Activated T-helper 17 cell treated with anti-CD3 and anti-CD28 coated beads, Interleukin-2, amount 50 U/mL, for 72 hours (primary cell): ENCODE measurements around the gene VSIR. TPM values are rescaled to one million over a fixed set of nuclear protein-coding genes. Genes with fewer than 3 reads are reported as not detected.

Source experiments
- ATAC-seq: fragments of 150-1000 bp; cut with Tn5 transposase; replicated peaks from 2 replicates; pipeline ENCODE4 v1.10.0; 2021; ENCODE audit warnings: mild to moderate bottlenecking, moderate library complexity
- H3K27ac Mint-ChIP-seq: one replicate; pipeline ENCODE4 v1.8.0; 2022; ENCODE audit warnings: mixed read lengths
- H3K27me3 Mint-ChIP-seq: one replicate; pipeline ENCODE4 v1.8.0; 2022; ENCODE audit warnings: mixed read lengths
- H3K36me3 Mint-ChIP-seq: one replicate; pipeline ENCODE4 v1.8.0; 2022; ENCODE audit warnings: low read depth, mild to moderate bottlenecking, mixed read lengths
- H3K4me1 Mint-ChIP-seq: one replicate; pipeline ENCODE4 v1.8.0; 2022; ENCODE audit warnings: mixed read lengths
- H3K4me3 Mint-ChIP-seq: one replicate; pipeline ENCODE4 v1.8.0; 2022; ENCODE audit warnings: mild to moderate bottlenecking, mixed read lengths
- H3K9me3 Mint-ChIP-seq: one replicate; pipeline ENCODE4 v1.8.0; 2022; ENCODE audit warnings: mixed read lengths
- total RNA-seq, 2 donors: library from RNA; stranded (reverse); gene quantifications; one replicate each; pipeline ENCODE4 v1.2.3, GENCODE V29; 2022

Gene VSIR
- total RNA-seq, result 100 to 1,000 TPM in 1 of 2 donors, 10 to 100 TPM in 1; 27.9 to 125 TPM

- peak; percentile 58 for ATAC-seq
- H3K27me3 Mint-ChIP-seq, result no peaks in the 10 kb centered on the region
Observed at GRCh38 chr10:71773221-71773971, at the start of gene VSIR. TSS of gene VSIR (minus strand) at chr10:71773520. CDS start at chr10:71773439, 81 bp downstream.

DNA sequence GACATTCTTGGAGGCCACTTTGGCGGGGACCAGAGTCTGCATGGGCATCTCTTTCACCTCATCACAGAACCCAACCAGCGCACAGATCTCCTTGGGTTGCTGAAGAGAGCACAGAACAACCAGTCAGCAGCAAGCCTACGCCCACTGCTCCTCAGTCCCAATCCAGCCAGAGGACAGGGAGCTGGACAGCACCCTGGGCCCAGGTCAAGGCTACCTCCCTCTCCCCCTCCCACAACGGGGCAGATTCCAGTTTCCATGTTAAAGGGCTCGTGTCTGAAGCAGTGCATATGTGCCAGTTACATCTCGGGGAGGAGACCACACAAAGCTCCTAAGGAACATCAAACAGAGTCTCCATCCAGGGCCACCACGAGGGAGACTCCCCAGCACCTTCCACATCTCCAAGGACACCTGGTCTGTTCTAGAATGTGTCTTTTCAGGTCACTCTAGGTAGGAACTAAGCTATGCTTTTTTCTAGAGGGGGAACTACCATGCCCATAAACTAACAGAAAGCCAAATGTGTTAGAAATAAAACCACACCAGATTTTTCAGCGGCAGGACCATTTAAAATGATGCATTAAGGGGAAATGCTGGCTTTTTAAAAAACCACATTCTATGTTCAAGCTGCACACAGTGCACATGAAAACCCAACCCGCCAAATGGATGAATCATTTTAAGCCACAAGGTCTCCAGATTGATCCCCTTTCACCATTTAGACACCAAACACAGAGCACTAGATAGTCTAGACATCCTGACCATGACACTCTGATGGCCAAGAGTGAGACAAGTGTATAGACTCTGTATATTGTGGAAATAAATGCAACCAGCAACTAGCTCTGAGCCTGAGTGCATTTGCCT is 48.8 kb upstream of the VSIR start:
- Mint-ChIP-seq H3K27me3 (no peaks in the 10 kb centered on the region), H3K9me3 (no peaks in the 10 kb centered on the region), H3K4me3 (no peak overlapping the region), H3K4me1 (peaks cover 12% of the 10 kb centered on the region), H3K27ac (peak overlapping the region; percentile 46), H3K36me3 (peaks cover 99% of the 10 kb centered on the region)
- ATAC-seq, result peak; percentile 88

More at GRCh38 chr10:71773221-71773971, at the start of gene VSIR:
- Mint-ChIP-seq H3K4me1 (peaks cover 34% of the 10 kb centered on the region), H3K9me3 (no peaks in the 10 kb centered on the region), H3K4me3 (peak within 1 kb of the TSS; percentile 91), H3K27ac (peak within 1 kb of the TSS; percentile 94), H3K36me3 (peaks cover 57% of the 10 kb centered on the region)

DNA sequence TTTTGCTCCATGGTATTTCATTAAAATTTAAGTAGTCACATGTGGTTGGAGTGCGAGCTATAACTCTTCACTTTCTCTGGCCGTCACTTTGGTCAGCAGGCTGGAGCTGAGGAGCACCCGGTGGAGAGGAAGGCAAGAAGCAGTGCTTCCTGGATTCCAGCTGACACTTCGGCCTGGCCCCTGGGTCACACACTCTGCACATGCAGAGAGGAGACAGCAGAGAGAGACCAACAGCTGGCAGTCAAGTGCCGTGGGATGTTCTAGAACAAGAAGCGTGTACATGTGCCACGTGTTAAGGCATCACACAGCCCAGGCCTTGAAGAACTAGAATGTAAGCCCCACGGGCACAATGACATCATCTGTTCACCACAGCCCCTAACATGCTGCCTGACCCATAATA is 47.6 kb upstream of the VSIR start:
- H3K4me1 Mint-ChIP-seq, result peaks cover 12% of the 10 kb centered on the region
- H3K4me3 Mint-ChIP-seq, result no peak overlapping the region
- no peaks in the 10 kb centered on the region for H3K9me3 Mint-ChIP-seq
- H3K36me3 Mint-ChIP-seq, result peaks cover 99% of the 10 kb centered on the region
- peak overlapping the region; percentile 52 for H3K27ac Mint-ChIP-seq
- no peaks in the 10 kb centered on the region for H3K27me3 Mint-ChIP-seq
- ATAC-seq, result no peak

GRCh38 chr10:71819985-71820384 is 46.7 kb upstream of the VSIR start:
- Mint-ChIP-seq H3K4me3 (no peak overlapping the region), H3K36me3 (peaks cover 94% of the 10 kb centered on the region), H3K4me1 (peaks cover 12% of the 10 kb centered on the region), H3K9me3 (no peaks in the 10 kb centered on the region), H3K27me3 (no peaks in the 10 kb centered on the region), H3K27ac (no peak overlapping the region)
- ATAC-seq, result no peak

- Mint-ChIP-seq H3K4me1 (peaks cover 12% of the 10 kb centered on the region), H3K36me3 (peaks cover 92% of the 10 kb centered on the region), H3K27ac (no peak overlapping the region), H3K9me3 (no peaks in the 10 kb centered on the region), H3K4me3 (no peak overlapping the region), H3K27me3 (no peaks in the 10 kb centered on the region)
- ATAC-seq, result no peak
Observed at GRCh38 chr10:71819441-71819861, 46.1 kb upstream of the VSIR start.

DNA sequence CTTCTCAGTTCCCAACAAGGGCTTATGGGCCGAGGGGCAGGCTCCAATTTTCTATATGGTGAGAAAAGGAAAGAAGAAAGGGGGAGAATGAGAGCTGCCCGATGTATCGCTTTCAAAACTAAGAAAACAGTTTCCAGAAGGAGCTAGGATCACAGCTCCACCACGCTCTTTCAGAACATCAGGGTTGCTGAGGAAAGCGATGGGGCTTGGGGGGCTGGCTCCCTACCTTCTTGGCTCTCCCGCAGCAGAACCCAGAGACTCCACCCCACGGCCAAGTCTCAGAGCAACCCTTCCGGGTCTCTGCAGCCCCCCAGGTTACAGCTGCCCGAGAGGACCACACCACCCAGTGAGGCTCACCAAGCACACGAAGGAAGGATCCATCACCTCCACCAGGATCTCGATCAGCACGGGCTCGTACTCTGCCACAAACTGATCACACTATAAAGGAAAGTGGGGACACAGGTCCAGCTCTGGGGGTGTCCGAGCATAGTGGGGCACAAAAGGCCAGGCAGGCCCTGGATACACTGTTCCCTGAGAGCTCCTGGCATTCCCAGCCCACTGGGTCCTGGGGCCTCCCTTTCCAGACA is 45.4 kb upstream of the VSIR start:
- H3K27ac Mint-ChIP-seq, result no peak overlapping the region
- H3K4me3 Mint-ChIP-seq, result no peak overlapping the region
- H3K27me3 Mint-ChIP-seq, result no peaks in the 10 kb centered on the region
- H3K4me1 Mint-ChIP-seq, result peaks cover 12% of the 10 kb centered on the region
- peaks cover 89% of the 10 kb centered on the region for H3K36me3 Mint-ChIP-seq
- ATAC-seq, result no peak
- H3K9me3 Mint-ChIP-seq, result no peaks in the 10 kb centered on the region

DNA sequence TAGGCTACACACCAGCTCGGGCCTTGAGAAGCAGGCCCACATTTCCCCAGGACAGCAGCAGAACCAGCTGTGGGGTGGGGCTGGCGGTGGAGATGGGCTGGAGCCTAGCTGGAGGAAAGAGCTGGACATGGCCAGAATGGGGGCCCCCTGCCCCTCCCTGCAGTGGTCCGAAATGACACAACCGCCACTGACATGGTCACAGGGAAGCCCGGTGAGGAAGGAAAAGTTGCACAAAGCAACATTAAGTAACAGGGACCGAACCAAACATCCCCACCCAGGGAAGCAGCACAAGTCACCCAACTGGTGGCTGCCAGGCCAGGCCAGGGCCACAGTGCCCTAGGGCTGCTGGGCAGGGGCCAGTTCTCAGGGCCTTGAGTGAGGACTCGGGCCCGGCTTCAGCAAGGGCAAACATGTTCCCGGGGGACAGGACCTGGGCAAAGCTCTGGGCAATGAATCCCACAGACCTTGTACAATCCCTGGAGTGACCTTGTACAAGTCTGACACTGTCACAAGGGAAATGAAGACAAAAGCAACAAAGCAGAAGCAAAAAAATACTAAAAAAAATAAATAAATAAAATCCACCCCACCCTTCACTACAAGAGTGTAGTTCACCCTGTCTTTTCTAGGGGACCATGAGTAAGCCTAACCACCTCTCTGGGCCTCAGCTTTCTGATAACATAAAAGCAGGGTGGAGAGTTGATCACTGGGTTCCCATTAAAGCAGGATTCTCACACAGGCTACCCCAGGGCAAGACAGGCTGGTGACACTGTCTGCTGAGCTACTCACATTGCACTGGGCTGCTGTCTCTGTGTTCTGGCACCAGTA is 44.7 kb upstream of the VSIR start:
- no peak overlapping the region for H3K27ac Mint-ChIP-seq
- H3K36me3 Mint-ChIP-seq, result peaks cover 81% of the 10 kb centered on the region
- H3K9me3 Mint-ChIP-seq, result no peaks in the 10 kb centered on the region
- no peaks in the 10 kb centered on the region for H3K27me3 Mint-ChIP-seq
- peaks cover 12% of the 10 kb centered on the region for H3K4me1 Mint-ChIP-seq
- no peak for ATAC-seq
- H3K4me3 Mint-ChIP-seq, result no peak overlapping the region

- ATAC-seq, result no peak
- Mint-ChIP-seq H3K27ac (peak overlapping the region; percentile 59), H3K36me3 (peaks cover 72% of the 10 kb centered on the region), H3K9me3 (no peaks in the 10 kb centered on the region), H3K4me3 (no peak overlapping the region), H3K27me3 (no peaks in the 10 kb centered on the region), H3K4me1 (peaks cover 6% of the 10 kb centered on the region)
Observed at GRCh38 chr10:71816936-71817618, 43.8 kb upstream of the VSIR start.

GRCh38 chr10:71816421-71816851 is 43.1 kb upstream of the VSIR start:
- no peak for ATAC-seq
- H3K27me3 Mint-ChIP-seq, result no peaks in the 10 kb centered on the region
- H3K36me3 Mint-ChIP-seq, result peaks cover 66% of the 10 kb centered on the region
- H3K4me3 Mint-ChIP-seq, result no peak overlapping the region
- H3K9me3 Mint-ChIP-seq, result no peaks in the 10 kb centered on the region
- H3K4me1 Mint-ChIP-seq, result no peaks in the 10 kb centered on the region
- H3K27ac Mint-ChIP-seq, result peak overlapping the region; percentile 59

DNA sequence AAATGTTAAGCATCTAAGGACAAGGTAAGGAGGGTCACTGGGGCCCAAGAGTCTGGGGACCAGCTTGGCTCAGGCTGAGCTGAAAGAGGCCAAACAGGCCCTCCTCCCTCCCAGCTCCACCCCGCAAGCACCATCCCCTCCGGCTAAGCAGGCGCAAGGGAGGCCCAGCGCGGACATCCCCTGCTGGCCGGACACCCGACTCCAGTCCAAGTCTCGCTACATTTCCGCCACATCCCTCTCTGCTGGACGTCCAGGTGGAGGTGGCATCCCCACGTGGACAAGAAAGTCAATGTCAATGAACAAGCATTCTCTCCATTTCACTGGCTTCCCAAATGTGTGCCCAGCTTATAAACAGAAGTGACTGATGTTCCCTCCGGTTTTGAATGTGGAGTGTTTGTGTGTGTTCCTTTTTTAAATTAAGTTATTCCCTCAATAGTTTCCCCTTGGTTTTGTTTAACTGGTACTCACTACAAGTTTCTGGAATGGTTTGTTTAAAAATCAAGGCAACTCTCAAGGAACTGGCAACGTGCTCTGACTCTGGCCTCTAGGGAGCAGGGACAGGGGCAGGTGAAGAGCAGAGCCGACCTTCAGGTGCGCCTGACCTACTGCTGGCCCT is 42.3 kb upstream of the VSIR start:
- no peaks in the 10 kb centered on the region for H3K4me1 Mint-ChIP-seq
- ATAC-seq, result no peak
- H3K36me3 Mint-ChIP-seq, result peaks cover 58% of the 10 kb centered on the region
- H3K27ac Mint-ChIP-seq, result no peak overlapping the region
- no peaks in the 10 kb centered on the region for H3K9me3 Mint-ChIP-seq
- H3K27me3 Mint-ChIP-seq, result no peaks in the 10 kb centered on the region
- no peak overlapping the region for H3K4me3 Mint-ChIP-seq

GRCh38 chr10:71814922-71815411 is 41.6 kb upstream of the VSIR start:
- Mint-ChIP-seq H3K9me3 (no peaks in the 10 kb centered on the region), H3K4me1 (no peaks in the 10 kb centered on the region), H3K27ac (no peak overlapping the region), H3K36me3 (peaks cover 51% of the 10 kb centered on the region), H3K27me3 (no peaks in the 10 kb centered on the region), H3K4me3 (no peak overlapping the region)
- ATAC-seq, result no peak

DNA sequence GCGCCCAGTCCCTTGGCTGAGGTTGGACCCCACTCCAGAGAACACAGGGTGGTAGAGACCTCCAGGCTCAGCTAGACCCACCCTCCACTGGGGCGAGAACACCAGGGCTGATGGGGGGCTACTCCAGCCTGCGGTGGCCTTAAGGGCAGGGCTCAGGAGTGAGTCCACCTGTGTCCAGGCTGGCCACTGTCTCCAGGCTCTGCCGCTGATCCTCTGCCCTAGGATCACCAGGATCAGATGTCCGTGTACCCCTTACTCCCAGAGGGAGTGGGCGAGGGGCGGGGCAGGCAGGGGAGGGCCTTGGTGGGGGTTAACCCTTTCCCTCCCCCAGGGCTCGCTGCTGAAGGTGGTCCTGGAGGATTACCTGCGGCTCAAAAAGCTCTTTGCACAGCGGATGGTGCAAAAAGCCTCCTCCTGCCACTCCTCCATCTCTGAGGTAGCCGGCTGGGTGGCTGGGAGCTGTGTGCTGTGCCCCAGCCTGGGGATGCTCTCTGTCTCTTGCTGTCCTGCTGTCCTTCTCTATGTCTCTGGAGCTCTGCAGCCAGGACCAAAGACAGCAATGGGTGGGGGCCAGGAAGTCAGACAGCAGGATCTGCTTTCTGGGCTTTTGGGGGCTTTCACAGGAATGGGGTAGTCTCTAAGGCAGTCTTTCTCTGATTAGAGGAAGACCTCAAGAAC is 39.7 kb upstream of the VSIR start:
- Mint-ChIP-seq H3K36me3 (peaks cover 32% of the 10 kb centered on the region), H3K4me1 (no peaks in the 10 kb centered on the region), H3K9me3 (no peaks in the 10 kb centered on the region), H3K27me3 (no peaks in the 10 kb centered on the region), H3K4me3 (no peak overlapping the region), H3K27ac (no peak overlapping the region)
- ATAC-seq, result no peak
